Right lobe of liver (tissue), 4 donors: Measurements from ENCODE around the gene CCNI2.

Experiments
- CTCF ChIP-seq, 4 donors: fragments of 200-600 bp in 3 of 4; fragments of 450-650 bp in 1 of 4; IDR thresholded peaks; one replicate each; pipeline versions ENCODE4 v1.5.1 to v1.8.0; 2016 to 2022; ENCODE audit warnings: antibody characterized with exemption in 4 of 4, mild to moderate bottlenecking in 2 of 4
- POLR2A ChIP-seq: fragments of 450-650 bp; IDR thresholded peaks from one replicate; pipeline ENCODE4 v1.6.1; 2017; ENCODE audit warnings: antibody characterized with exemption, mild to moderate bottlenecking
- donor health status: DM: no; HTN: no; CAD: no.
- donor health status: DM: no; HTN: no; CAD: no.
- donor health status: DM: no; HTN: yes; CAD: no.

DNA sequence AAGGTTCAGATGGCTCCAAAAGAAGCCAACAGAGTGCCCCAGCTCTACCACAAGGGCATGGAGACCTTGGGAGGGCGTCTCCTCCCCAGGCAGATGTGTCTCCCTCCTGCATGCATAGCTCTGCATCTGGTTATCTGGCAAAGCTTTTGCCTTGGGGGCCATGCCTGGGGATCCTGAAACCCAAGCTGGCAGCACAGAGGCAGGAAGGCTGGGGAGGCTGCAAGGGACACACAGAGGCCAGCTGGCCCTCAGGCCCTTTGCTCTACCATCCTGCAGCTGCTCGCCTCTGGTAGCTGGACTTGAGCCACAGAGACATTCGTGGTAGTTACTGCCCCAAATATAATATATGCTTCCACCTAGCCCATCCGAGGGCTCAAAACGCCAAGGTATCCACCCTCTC is 25.9 kb downstream of the CCNI2 start:
- TF ChIP-seq CTCF (IDR thresholded peaks at IDR 0.05) (no peak), POLR2A (no peak)
